GM23338 (cell line): ENCODE results near the gene UBE2H. TPM values are rescaled to one million over a fixed set of nuclear protein-coding genes. Genes with fewer than 3 reads are reported as not detected.
"Not testable (repeated sequence)": the region's sequence is repeated elsewhere in the genome, so short reads cannot be mapped to it uniquely, and the experiment has no call there.

Experiments used
- ATAC-seq: fragments of 200-7000 bp; cut with Tn5 transposase; 3 replicates; pipeline ENCODE4 v1.9.1; 2020
- DNase-seq: peaks from one replicate; pipeline ENCODE4 v3.0.0-alpha.2; 2015; ENCODE audit warnings: low spot score
- H2AFZ ChIP-seq: fragments of 200-600 bp; sonication (generic); 2 replicates; pipeline ENCODE4 v1.8.0; 2016; ENCODE audit warnings: antibody characterized with exemption, mild to moderate bottlenecking, moderate library complexity
- H3F3A ChIP-seq: fragments of 200-600 bp; sonication (generic); replicated peaks from 2 replicates; pipeline ENCODE4 v1.8.0; 2017; ENCODE audit warnings: antibody characterized with exemption, mixed run types, low read depth
- H3K27ac ChIP-seq: fragments of 200-600 bp; sonication (generic); 2 replicates; pipeline ENCODE4 v1.6.1; 2016; ENCODE audit warnings: low read depth
- H3K27me3 ChIP-seq: fragments of 200-600 bp; sonication (generic); 2 replicates; pipeline ENCODE4 v1.8.0; 2016; ENCODE audit warnings: mild to moderate bottlenecking, mixed run types, moderate library complexity; ENCODE audit not compliant: insufficient read depth
- H3K36me3 ChIP-seq: fragments of 200-600 bp; sonication (generic); 2 replicates; pipeline ENCODE4 v1.8.0; 2016; ENCODE audit warnings: mild to moderate bottlenecking; ENCODE audit not compliant: insufficient read depth
- H3K4me1 ChIP-seq: fragments of 200-600 bp; sonication (generic); 2 replicates; pipeline ENCODE4 v1.8.0; 2016; ENCODE audit warnings: mild to moderate bottlenecking, moderate library complexity; ENCODE audit not compliant: insufficient read depth
- H3K4me2 ChIP-seq: fragments of 200-600 bp; sonication (generic); 2 replicates; pipeline ENCODE4 v1.7.1; 2017; ENCODE audit warnings: mixed run types
- H3K4me3 ChIP-seq: fragments of 200-600 bp; sonication (generic); 2 replicates; pipeline ENCODE4 v1.6.1; 2016; ENCODE audit warnings: mixed run types
- H3K79me2 ChIP-seq: fragments of 200-600 bp; sonication (generic); replicated peaks from 2 replicates; pipeline ENCODE4 v1.8.0; 2017; ENCODE audit warnings: mild to moderate bottlenecking; ENCODE audit not compliant: insufficient read depth
- H3K9me2 ChIP-seq: fragments of 200-600 bp; sonication (generic); 2 replicates; pipeline ENCODE4 v1.8.0; 2017; ENCODE audit not compliant: insufficient read depth
- H4K20me1 ChIP-seq: fragments of 200-600 bp; sonication (generic); replicated peaks from 2 replicates; pipeline ENCODE4 v1.8.0; 2017; ENCODE audit warnings: mild to moderate bottlenecking; ENCODE audit not compliant: insufficient read depth
- H3K27ac Mint-ChIP-seq: 2 replicates; pipeline ENCODE4 v1.8.0; 2020; ENCODE audit warnings: inconsistent platforms, mild to moderate bottlenecking, moderate library complexity, mixed read lengths
- H3K27me3 Mint-ChIP-seq: 3 replicates; pipeline ENCODE4 v1.8.0; 2022; ENCODE audit warnings: low read depth, mild to moderate bottlenecking, moderate library complexity, mixed read lengths, inconsistent platforms; ENCODE audit not compliant: insufficient read depth, poor library complexity
- H3K36me3 Mint-ChIP-seq: 3 replicates; pipeline ENCODE4 v1.8.0; 2021; ENCODE audit warnings: low read depth, mild to moderate bottlenecking, inconsistent platforms, moderate library complexity, mixed read lengths
- H3K4me1 Mint-ChIP-seq: 3 replicates; pipeline ENCODE4 v1.8.0; 2020; ENCODE audit warnings: mild to moderate bottlenecking, inconsistent platforms, mixed read lengths
- H3K4me3 Mint-ChIP-seq: 3 replicates; pipeline ENCODE4 v1.8.0; 2021; ENCODE audit warnings: moderate library complexity, mild to moderate bottlenecking, inconsistent platforms, mixed read lengths
- H3K9me3 Mint-ChIP-seq: 3 replicates; pipeline ENCODE4 v1.8.0; 2020; ENCODE audit warnings: moderate library complexity, mild to moderate bottlenecking, inconsistent platforms, mixed read lengths
- CREB1 ChIP-seq: fragments of 250-450 bp; sonication (Bioruptor Pico); IDR thresholded peaks from 2 replicates; pipeline ENCODE4 v1.5.0; 2020; ENCODE audit warnings: low read depth, mild to moderate bottlenecking, moderate library complexity
- EZH2 ChIP-seq: fragments of 200-600 bp; sonication (generic); IDR thresholded peaks from one replicate; pipeline ENCODE4 v1.8.0; 2017; ENCODE audit warnings: antibody characterized with exemption, mild to moderate bottlenecking, low read depth; ENCODE audit not compliant: unreplicated experiment
- EZH2phosphoT487 ChIP-seq: fragments of 200-600 bp; sonication (generic); IDR thresholded peaks from one replicate; pipeline ENCODE4 v1.8.1; 2018; ENCODE audit warnings: antibody characterized with exemption; ENCODE audit not compliant: unreplicated experiment
- JUNB ChIP-seq: IDR thresholded peaks from one replicate; pipeline ENCODE4 v1.6.1; 2016; ENCODE audit warnings: antibody characterized with exemption; ENCODE audit not compliant: unreplicated experiment
- POLR2AphosphoS5 ChIP-seq: IDR thresholded peaks from 2 replicates; pipeline ENCODE4 v1.6.1; 2016; ENCODE audit warnings: antibody characterized with exemption, low read depth
- STAT1 ChIP-seq: IDR thresholded peaks from one replicate; pipeline ENCODE4 v1.6.1; 2016; ENCODE audit warnings: antibody characterized with exemption; ENCODE audit not compliant: unreplicated experiment
- polyA plus RNA-seq: library from polyadenylated mRNA; unstranded; fragments of >200 nt; fragmentation: Nextera tagmentation; extraction: Ambion mirVana; gene quantifications from 2 replicates; pipeline ENCODE4 v1.2.1, GENCODE V29; 2016
- total RNA-seq: library from RNA; depleted of rRNA; stranded (reverse); fragments of >200 nt; shearing (Covaris generic); gene quantifications from 2 replicates; pipeline ENCODE4 v1.2.3, GENCODE V29; 2014
- TF ChIP-seq, protein P1 (sequence below): IDR thresholded peaks from one replicate; pipeline ENCODE4 v1.6.1; 2018; ENCODE audit warnings: antibody characterized with exemption; ENCODE audit not compliant: unreplicated experiment
- TF ChIP-seq, protein P2 (sequence below), 2 experiments: fragments of 200-600 bp in 1 of 2; sonication (generic) in 1 of 2; conservative IDR thresholded peaks; 2 replicates each; pipeline versions ENCODE4 v1.5.1 to v1.6.1; 2016 to 2017; ENCODE audit warnings: antibody characterized with exemption in 2 of 2, low read depth in 2 of 2, mild to moderate bottlenecking in 2 of 2, moderate library complexity in 1 of 2
- TF ChIP-seq, protein P3 (sequence below): IDR thresholded peaks from 2 replicates; pipeline ENCODE4 v1.6.1; 2016; ENCODE audit warnings: antibody characterized with exemption

UBE2H gene
- total and polyA plus RNA-seq, 2 experiments from 2014 or later, result 40.8 to 86.5 TPM

DNA sequence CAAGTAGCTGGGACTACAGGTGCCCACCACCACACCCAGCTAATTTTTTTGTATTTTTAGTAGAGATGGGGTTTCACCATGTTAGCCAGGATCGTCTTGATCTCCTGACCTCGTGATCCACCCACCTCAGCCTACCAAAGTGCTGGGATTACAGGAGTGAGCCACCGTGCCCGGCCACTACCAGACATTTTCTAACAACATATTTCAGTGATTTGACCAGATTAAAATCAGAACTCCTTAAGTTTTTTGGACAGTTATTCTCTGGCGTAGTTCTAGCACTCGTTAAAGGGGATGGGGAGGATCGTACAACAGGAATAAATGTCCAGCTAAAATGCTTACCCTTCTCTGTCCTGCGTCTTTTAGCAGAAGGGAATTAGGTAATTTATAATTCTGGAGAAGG, 88.1 kb downstream of the UBE2H start:
- H3K4me2 ChIP-seq, H3K36me3 Mint-ChIP-seq, H3F3A ChIP-seq, H3K27me3 Mint-ChIP-seq, H3K9me2 ChIP-seq, H3K9me3 Mint-ChIP-seq, DNase-seq, ATAC-seq, H2AFZ ChIP-seq, H3K4me3 Mint-ChIP-seq, H3K36me3 ChIP-seq, H3K4me3 ChIP-seq, H3K27me3 ChIP-seq, H3K27ac ChIP-seq: not testable (repeated sequence)
- Histone ChIP-seq H3K79me2 (peaks cover 77% of the 10 kb centered on the region), H3K4me1 (peaks cover 24% of the 10 kb centered on the region), H4K20me1 (peaks cover 13% of the 10 kb centered on the region; the same call in 1 of the 2 replicates)
- H3K4me1 Mint-ChIP-seq, result peaks cover 47% of the 10 kb centered on the region
- H3K27ac Mint-ChIP-seq, result peak overlapping the region; percentile 40; the same call in 1 of the 2 replicates

DNA sequence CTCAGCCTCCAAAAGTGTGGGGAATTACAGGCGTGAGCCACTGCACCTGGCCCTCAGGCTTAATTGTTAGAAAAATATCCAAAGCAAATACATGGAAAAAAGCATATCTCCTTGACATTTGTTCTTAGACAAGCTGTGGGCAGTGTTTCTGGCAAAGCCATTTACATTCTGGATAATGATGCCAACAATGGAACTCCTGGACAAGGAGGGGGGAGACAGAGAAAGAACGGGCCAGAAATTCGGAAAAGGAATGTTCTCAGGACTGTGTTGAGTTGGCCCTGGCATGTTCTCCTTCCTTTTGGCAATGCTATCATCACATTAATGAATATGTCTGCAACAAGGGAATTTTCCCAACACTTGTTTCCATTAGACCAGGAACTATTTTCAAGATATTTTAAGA, 88.7 kb downstream of the UBE2H start:
- Mint-ChIP-seq H3K36me3 (peaks cover 5% of the 10 kb centered on the region; the same call in 2 of the 3 replicates), H3K4me3 (no peak overlapping the region), H3K27me3 (no peaks in the 10 kb centered on the region), H3K27ac (no peak overlapping the region), H3K4me1 (peaks cover 49% of the 10 kb centered on the region), H3K9me3 (no peaks in the 10 kb centered on the region; the same call in 2 of the 3 replicates)
- Histone ChIP-seq H2AFZ (no peak overlapping the region), H3K79me2 (peaks cover 78% of the 10 kb centered on the region), H3K4me2 (no peak overlapping the region), H3K9me2 (no peaks in the 10 kb centered on the region), H3K27me3 (no peaks in the 10 kb centered on the region), H3K27ac (no peak overlapping the region), H3F3A (no peaks in the 10 kb centered on the region), H3K4me3 (no peak overlapping the region), H3K36me3 (0 out of 2 replicates have a peak, but pooled peaks cover 3% of the 10 kb centered on the region), H4K20me1 (peaks cover 9% of the 10 kb centered on the region; the same call in 1 of the 2 replicates), H3K4me1 (peaks cover 26% of the 10 kb centered on the region)
- DNase-seq (no peak), ATAC-seq (no peak)
- TF ChIP-seq STAT1 (no peak), EZH2phosphoT487 (no peak), POLR2AphosphoS5 (no peak), JUNB (no peak), CREB1 (CRISPR knock-in tag) (no peak), EZH2 (no peak)
- TF ChIP-seq, protein P1, sequence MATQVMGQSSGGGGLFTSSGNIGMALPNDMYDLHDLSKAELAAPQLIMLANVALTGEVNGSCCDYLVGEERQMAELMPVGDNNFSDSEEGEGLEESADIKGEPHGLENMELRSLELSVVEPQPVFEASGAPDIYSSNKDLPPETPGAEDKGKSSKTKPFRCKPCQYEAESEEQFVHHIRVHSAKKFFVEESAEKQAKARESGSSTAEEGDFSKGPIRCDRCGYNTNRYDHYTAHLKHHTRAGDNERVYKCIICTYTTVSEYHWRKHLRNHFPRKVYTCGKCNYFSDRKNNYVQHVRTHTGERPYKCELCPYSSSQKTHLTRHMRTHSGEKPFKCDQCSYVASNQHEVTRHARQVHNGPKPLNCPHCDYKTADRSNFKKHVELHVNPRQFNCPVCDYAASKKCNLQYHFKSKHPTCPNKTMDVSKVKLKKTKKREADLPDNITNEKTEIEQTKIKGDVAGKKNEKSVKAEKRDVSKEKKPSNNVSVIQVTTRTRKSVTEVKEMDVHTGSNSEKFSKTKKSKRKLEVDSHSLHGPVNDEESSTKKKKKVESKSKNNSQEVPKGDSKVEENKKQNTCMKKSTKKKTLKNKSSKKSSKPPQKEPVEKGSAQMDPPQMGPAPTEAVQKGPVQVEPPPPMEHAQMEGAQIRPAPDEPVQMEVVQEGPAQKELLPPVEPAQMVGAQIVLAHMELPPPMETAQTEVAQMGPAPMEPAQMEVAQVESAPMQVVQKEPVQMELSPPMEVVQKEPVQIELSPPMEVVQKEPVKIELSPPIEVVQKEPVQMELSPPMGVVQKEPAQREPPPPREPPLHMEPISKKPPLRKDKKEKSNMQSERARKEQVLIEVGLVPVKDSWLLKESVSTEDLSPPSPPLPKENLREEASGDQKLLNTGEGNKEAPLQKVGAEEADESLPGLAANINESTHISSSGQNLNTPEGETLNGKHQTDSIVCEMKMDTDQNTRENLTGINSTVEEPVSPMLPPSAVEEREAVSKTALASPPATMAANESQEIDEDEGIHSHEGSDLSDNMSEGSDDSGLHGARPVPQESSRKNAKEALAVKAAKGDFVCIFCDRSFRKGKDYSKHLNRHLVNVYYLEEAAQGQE, result no peak
- TF ChIP-seq, protein P2, sequence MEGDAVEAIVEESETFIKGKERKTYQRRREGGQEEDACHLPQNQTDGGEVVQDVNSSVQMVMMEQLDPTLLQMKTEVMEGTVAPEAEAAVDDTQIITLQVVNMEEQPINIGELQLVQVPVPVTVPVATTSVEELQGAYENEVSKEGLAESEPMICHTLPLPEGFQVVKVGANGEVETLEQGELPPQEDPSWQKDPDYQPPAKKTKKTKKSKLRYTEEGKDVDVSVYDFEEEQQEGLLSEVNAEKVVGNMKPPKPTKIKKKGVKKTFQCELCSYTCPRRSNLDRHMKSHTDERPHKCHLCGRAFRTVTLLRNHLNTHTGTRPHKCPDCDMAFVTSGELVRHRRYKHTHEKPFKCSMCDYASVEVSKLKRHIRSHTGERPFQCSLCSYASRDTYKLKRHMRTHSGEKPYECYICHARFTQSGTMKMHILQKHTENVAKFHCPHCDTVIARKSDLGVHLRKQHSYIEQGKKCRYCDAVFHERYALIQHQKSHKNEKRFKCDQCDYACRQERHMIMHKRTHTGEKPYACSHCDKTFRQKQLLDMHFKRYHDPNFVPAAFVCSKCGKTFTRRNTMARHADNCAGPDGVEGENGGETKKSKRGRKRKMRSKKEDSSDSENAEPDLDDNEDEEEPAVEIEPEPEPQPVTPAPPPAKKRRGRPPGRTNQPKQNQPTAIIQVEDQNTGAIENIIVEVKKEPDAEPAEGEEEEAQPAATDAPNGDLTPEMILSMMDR (conservative IDR thresholded peaks at IDR 0.05; ENCODE audit: low read depth in 2 of 2), result no peak
- TF ChIP-seq, protein P3, sequence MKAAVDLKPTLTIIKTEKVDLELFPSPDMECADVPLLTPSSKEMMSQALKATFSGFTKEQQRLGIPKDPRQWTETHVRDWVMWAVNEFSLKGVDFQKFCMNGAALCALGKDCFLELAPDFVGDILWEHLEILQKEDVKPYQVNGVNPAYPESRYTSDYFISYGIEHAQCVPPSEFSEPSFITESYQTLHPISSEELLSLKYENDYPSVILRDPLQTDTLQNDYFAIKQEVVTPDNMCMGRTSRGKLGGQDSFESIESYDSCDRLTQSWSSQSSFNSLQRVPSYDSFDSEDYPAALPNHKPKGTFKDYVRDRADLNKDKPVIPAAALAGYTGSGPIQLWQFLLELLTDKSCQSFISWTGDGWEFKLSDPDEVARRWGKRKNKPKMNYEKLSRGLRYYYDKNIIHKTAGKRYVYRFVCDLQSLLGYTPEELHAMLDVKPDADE, result no peak
